Epithelial cell of umbilical artery (primary cell): ENCODE results near the gene ARHGEF19. TPM values are rescaled to one million over a fixed set of nuclear protein-coding genes. Genes with fewer than 3 reads are reported as not detected.

ENCODE experiments used
- total RNA-seq: library from RNA; depleted of rRNA; stranded (reverse); fragments of >200 nt; gene quantifications from 2 replicates; pipeline ENCODE4 v1.2.3, GENCODE V29; 2014

Gene ARHGEF19
- 2.9 and 3.6 TPM in 2 replicates for total RNA-seq

GRCh38 chr1:16212251-16212961 lies at the start of gene ARHGEF19:
Gene ARHGEF19 (minus strand): TSS chr1:16212652. CDS start chr1:16209054, 3,598 bp downstream.

DNA sequence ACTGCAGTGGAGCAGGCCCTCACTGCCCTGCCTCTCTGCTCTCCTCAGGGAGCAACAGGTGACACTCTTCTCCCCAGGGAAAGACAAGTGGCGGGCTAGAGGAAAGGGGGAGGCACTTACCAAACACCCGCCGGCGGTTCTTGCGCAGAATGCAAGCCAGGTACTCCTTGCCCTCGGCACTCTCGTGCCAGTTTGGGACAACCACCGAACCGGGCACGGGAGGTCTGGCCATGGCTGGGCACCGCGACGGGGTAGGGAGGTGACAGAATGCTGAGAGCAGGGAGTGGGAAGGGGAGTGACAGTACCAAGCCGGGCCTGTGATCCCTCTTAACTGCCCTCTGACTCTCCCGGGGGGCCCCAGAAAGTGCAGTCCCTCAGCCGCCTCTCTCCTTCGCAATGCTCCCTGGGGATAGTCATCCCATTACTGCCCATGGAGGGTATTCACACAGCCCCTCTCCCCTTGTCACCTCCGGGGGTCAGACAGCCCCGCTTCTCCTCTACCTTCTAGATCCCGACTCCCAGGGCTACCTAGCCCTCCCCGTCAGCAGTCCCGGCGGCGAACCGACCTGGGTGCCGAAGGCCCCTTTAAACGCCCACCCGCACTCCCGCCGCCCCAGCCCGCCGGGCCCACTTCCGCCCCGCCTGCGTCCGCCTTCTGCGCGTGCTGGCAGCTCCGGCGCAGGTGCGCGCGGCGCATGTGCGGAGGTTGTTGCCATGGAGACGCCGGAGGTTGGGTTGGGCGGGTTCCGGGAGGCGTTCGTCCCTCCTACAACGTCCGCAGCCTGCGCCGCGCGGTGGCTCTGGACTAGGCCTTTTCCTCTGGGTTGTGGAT lies 24.3 kb upstream of the ARHGEF19 start, which contains the start of gene CPLANE2:
Gene CPLANE2, minus strand, starts transcription at position 673 of the 832 bp plus-strand sequence. Its CDS starts 441 bp downstream, at position 232.

DNA sequence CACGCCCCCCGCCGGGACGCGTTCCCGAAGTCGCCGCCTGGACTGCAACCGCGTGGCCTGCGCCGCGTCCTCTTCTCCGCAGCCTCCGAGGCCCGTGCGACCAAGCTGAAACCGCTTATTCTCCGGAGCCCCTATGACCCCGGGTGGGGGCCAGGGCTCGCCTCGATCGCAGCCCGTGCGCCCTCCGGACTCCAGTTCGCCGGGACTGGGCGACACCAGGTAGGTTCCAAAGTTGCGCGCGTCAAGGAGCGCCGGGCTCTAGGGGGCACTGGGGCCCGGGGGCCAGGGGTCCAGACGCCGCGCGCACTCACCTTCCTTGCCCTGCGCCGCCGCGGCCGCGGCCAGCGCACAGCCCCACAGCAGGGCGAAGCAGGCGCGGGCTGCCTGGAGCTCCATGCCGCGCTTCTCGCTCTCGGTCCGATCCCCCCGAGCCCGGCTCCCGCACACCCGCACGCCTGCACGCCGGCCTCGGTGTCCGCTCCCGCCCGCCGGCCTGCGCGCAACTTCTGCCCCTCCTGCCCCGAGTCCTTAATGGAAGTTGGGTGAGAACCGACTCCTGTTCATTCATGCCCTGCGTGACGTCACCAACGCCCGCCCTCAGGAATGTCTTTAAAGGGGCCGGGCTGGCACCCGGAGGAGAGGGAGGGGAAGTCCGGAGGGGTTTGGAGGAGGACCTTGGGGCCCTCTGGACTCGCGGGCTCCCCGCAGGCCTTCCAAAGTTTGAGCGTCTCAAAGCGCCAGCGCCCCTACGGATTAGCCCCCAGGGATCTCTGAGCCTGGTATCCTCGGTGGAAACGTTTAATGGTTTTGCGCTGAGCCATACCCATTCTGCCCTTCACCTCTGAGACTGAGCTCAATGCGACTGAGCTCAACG lies 56.7 kb downstream of the ARHGEF19 start, which contains the start of gene EPHA2:
Gene EPHA2, minus strand, starts transcription at position 533 of the 874 bp plus-strand sequence. Its CDS starts 137 bp downstream, at position 396.

Other genes starting within 250 kb of the ARHGEF19 start
- gene ZBTB17, start 236.6 kb downstream of the ARHGEF19 start, total RNA-seq = 35.4 and 44.2 TPM in 2 replicates
- not detected in 2 replicates for gene SRARP, start 208.4 kb downstream of the ARHGEF19 start, total RNA-seq
- not detected in 2 replicates for gene HSPB7, start 194.6 kb downstream of the ARHGEF19 start, total RNA-seq
- not detected in 2 replicates for gene CLCNKA, start 190.6 kb downstream of the ARHGEF19 start, total RNA-seq
- gene CLCNKB, start 168.9 kb downstream of the ARHGEF19 start, total RNA-seq = not detected in 2 replicates
- gene FAM131C, start 139.0 kb downstream of the ARHGEF19 start, total RNA-seq = not detected in 2 replicates
- 90.3 and 108 TPM in 2 replicates for gene EPHA2, start 56.6 kb downstream of the ARHGEF19 start, total RNA-seq
- gene CPLANE2, start 24.5 kb upstream of the ARHGEF19 start, total RNA-seq = 5.5 and 5.6 TPM in 2 replicates
- 8.4 and 9.9 TPM in 2 replicates for gene FBXO42, start 139.8 kb upstream of the ARHGEF19 start, total RNA-seq
- gene SZRD1, start 154.6 kb upstream of the ARHGEF19 start, total RNA-seq = 20.7 and 22.7 TPM in 2 replicates
- gene SPATA21, start 224.8 kb upstream of the ARHGEF19 start, total RNA-seq = not detected in 2 replicates
- 164 and 167 TPM in 2 replicates for gene NECAP2, start 228.1 kb upstream of the ARHGEF19 start, total RNA-seq